Neural progenitor cell (in vitro differentiated cells): ENCODE measurements around the gene LTBP2. TPM values are rescaled to one million over a fixed set of nuclear protein-coding genes. Genes with fewer than 3 reads are reported as not detected.

ENCODE experiments used
- DNase-seq: peaks from one replicate; pipeline ENCODE4 v3.0.0-alpha.2; 2016; ENCODE audit warnings: low spot score
- H2AFZ ChIP-seq: fragments of 200-600 bp; sonication (generic); replicated peaks from 2 replicates; pipeline ENCODE4 v1.6.1; 2016; ENCODE audit warnings: antibody characterized with exemption
- H3F3A ChIP-seq: fragments of 200-600 bp; sonication (generic); 2 replicates; pipeline ENCODE4 v1.6.1; 2016; ENCODE audit warnings: antibody characterized with exemption, low read depth
- H3K27ac ChIP-seq: fragments of 200-600 bp; sonication (generic); 2 replicates; pipeline ENCODE4 v1.5.1; 2016; ENCODE audit warnings: mild to moderate bottlenecking
- H3K27me3 ChIP-seq: fragments of 200-600 bp; sonication (generic); 2 replicates; pipeline ENCODE4 v1.6.1; 2016; ENCODE audit warnings: mild to moderate bottlenecking, moderate library complexity
- H3K36me3 ChIP-seq: fragments of 200-600 bp; sonication (generic); 2 replicates; pipeline ENCODE4 v1.5.1; 2016
- H3K4me1 ChIP-seq: fragments of 200-600 bp; sonication (generic); 2 replicates; pipeline ENCODE4 v1.6.1; 2016; ENCODE audit warnings: mixed run types
- H3K4me2 ChIP-seq: fragments of 200-600 bp; sonication (generic); 2 replicates; pipeline ENCODE4 v1.6.1; 2016
- H3K4me3 ChIP-seq: fragments of 200-600 bp; sonication (generic); 2 replicates; pipeline ENCODE4 v1.5.1; 2016
- H3K79me2 ChIP-seq: fragments of 200-600 bp; sonication (generic); 2 replicates; pipeline ENCODE4 v1.6.1; 2016; ENCODE audit warnings: low read depth
- H3K9ac ChIP-seq: fragments of 200-600 bp; sonication (generic); 2 replicates; pipeline ENCODE4 v1.6.1; 2016
- H3K9me3 ChIP-seq: fragments of 200-600 bp; sonication (generic); 2 replicates; pipeline ENCODE4 v1.5.1; 2016; ENCODE audit warnings: low read depth
- H4K20me1 ChIP-seq: fragments of 200-600 bp; sonication (generic); 2 replicates; pipeline ENCODE4 v1.6.1; 2016; ENCODE audit warnings: low read depth
- H3K27ac Mint-ChIP-seq: 3 replicates; pipeline ENCODE4 v1.8.0; 2021; ENCODE audit warnings: mixed read lengths
- H3K27me3 Mint-ChIP-seq: 2 replicates; pipeline ENCODE4 v1.8.0; 2022; ENCODE audit warnings: low read depth, mild to moderate bottlenecking, inconsistent platforms, moderate library complexity, mixed read lengths; ENCODE audit not compliant: insufficient read depth
- H3K36me3 Mint-ChIP-seq: 3 replicates; pipeline ENCODE4 v1.8.0; 2021; ENCODE audit warnings: mixed read lengths
- H3K4me1 Mint-ChIP-seq: 3 replicates; pipeline ENCODE4 v1.8.0; 2021; ENCODE audit warnings: mixed read lengths
- H3K4me3 Mint-ChIP-seq: 3 replicates; pipeline ENCODE4 v1.8.0; 2021; ENCODE audit warnings: mild to moderate bottlenecking, moderate library complexity, mixed read lengths
- H3K9me3 Mint-ChIP-seq: 3 replicates; pipeline ENCODE4 v1.8.0; 2020; ENCODE audit warnings: mixed read lengths
- EZH2 ChIP-seq: fragments of 200-600 bp; sonication (generic); IDR thresholded peaks from 2 replicates; pipeline ENCODE4 v1.6.1; 2017; ENCODE audit warnings: antibody characterized with exemption, mild to moderate bottlenecking, moderate library complexity
- EZH2phosphoT487 ChIP-seq: fragments of 200-600 bp; sonication (generic); IDR thresholded peaks from 2 replicates; pipeline ENCODE4 v1.6.1; 2017; ENCODE audit warnings: antibody characterized with exemption
- total RNA-seq: library from RNA; depleted of rRNA; stranded (reverse); fragments of >200 nt; gene quantifications from 2 replicates; pipeline ENCODE4 v1.2.3, GENCODE V29; 2015; ENCODE audit warnings: low replicate concordance
- TF ChIP-seq, protein P1 (sequence below): fragments of 200-600 bp; sonication (generic); IDR thresholded peaks from 2 replicates; pipeline ENCODE4 v1.5.1; 2017; ENCODE audit warnings: antibody characterized with exemption, mild to moderate bottlenecking

LTBP2 gene
- total RNA-seq, 1 donor from 2014 or later, result 0.43 TPM

DNA sequence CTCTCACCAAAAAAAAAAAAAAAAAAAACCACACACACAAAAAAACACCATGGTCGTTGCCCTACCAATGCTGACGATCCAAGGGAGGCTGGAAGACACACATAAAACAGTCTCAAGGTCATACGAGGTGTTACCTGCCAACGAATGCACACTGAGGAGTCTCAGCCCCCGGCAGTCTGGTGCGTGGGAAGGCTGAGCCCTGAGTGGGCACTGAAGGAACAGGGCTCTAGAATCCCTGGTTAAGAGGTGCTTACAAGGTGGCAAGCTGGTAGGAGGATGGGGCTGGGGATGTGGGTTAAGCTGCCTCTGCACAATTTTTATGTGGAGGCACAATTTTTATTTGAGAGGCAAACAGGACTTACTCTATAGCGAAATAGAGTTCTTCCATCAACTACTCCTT lies 7.9 kb downstream of the LTBP2 start:
- peaks cover 3% of the 10 kb centered on the region for H3K27me3 ChIP-seq
- Mint-ChIP-seq H3K9me3 (no peaks in the 10 kb centered on the region), H3K36me3 (no peaks in the 10 kb centered on the region), H3K4me1 (no peaks in the 10 kb centered on the region), H3K27me3 (peaks cover 16% of the 10 kb centered on the region), H3K4me3 (no peak overlapping the region), H3K27ac (no peak overlapping the region)
- no peaks in the 10 kb centered on the region for H4K20me1 ChIP-seq
- H3K4me2 ChIP-seq, result no peak overlapping the region
- H3K9ac ChIP-seq, result no peak overlapping the region
- no peak overlapping the region for H3K4me3 ChIP-seq
- H2AFZ ChIP-seq, result no peak overlapping the region
- H3K79me2 ChIP-seq, result no peaks in the 10 kb centered on the region
- H3K4me1 ChIP-seq, result no peaks in the 10 kb centered on the region
- no peaks in the 10 kb centered on the region for H3K9me3 ChIP-seq
- no peak for DNase-seq
- no peaks in the 10 kb centered on the region for H3K36me3 ChIP-seq
- no peaks in the 10 kb centered on the region for H3F3A ChIP-seq
- H3K27ac ChIP-seq, result no peak overlapping the region
- no peak for TF ChIP-seq EZH2
- no peak for TF ChIP-seq EZH2phosphoT487
- TF ChIP-seq, protein P1, sequence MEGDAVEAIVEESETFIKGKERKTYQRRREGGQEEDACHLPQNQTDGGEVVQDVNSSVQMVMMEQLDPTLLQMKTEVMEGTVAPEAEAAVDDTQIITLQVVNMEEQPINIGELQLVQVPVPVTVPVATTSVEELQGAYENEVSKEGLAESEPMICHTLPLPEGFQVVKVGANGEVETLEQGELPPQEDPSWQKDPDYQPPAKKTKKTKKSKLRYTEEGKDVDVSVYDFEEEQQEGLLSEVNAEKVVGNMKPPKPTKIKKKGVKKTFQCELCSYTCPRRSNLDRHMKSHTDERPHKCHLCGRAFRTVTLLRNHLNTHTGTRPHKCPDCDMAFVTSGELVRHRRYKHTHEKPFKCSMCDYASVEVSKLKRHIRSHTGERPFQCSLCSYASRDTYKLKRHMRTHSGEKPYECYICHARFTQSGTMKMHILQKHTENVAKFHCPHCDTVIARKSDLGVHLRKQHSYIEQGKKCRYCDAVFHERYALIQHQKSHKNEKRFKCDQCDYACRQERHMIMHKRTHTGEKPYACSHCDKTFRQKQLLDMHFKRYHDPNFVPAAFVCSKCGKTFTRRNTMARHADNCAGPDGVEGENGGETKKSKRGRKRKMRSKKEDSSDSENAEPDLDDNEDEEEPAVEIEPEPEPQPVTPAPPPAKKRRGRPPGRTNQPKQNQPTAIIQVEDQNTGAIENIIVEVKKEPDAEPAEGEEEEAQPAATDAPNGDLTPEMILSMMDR, result no peak

DNA sequence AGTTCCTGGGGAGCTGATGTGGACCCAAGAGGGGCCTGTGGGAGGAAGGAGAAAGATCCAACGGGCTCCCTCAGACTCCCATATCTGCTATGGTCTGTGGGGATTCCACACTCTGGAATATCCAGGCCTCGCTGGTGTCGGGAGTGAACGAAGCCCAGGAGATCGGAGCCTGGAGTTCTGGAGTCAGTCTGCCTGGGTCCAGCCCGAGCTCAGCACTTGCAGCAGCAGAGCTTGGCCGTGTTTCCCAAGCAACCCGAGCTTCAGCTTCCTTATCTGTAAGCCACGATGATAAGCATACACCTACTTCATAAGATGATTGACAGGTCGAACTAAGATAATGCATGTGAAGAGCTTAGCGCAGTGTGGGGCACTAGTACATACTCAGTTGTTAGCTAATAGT lies 10.1 kb downstream of the LTBP2 start:
- Histone ChIP-seq H3K27ac (no peak overlapping the region), H3K36me3 (no peaks in the 10 kb centered on the region), H3K4me2 (no peak overlapping the region), H4K20me1 (no peaks in the 10 kb centered on the region), H3K4me3 (no peak overlapping the region), H3K27me3 (no peaks in the 10 kb centered on the region), H3K9ac (no peak overlapping the region), H3K9me3 (no peaks in the 10 kb centered on the region), H2AFZ (no peak overlapping the region), H3F3A (no peaks in the 10 kb centered on the region), H3K79me2 (no peaks in the 10 kb centered on the region), H3K4me1 (no peaks in the 10 kb centered on the region)
- TF ChIP-seq EZH2 (no peak), EZH2phosphoT487 (no peak)
- TF ChIP-seq, protein P1, result no peak
- Mint-ChIP-seq H3K4me3 (no peak overlapping the region), H3K27me3 (peaks cover 12% of the 10 kb centered on the region), H3K9me3 (no peaks in the 10 kb centered on the region), H3K27ac (no peak overlapping the region), H3K4me1 (no peaks in the 10 kb centered on the region), H3K36me3 (no peaks in the 10 kb centered on the region)
- no peak for DNase-seq

DNA sequence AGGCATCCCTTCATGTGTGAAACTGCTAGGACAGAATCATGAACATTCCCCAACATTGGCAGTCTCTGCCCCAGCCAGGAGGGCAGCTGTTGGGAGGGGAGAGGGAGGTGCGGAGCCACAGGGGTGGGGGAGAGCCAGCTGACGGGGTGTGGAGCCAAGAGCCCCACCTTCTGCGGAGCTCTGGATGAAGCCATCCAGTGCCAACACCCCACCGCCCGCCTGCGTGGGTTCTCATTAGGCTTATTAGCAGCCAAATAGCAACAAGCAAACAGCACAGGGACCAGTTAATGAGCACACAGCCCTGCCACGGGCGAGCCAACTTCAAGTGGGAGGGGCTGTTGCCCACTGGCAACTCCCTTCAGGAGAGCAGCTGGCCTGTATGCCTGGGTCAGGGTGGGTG lies 12.1 kb downstream of the LTBP2 start:
- Histone ChIP-seq H3K9me3 (no peaks in the 10 kb centered on the region), H3K27ac (no peak overlapping the region), H3K4me2 (no peak overlapping the region), H3K4me3 (no peak overlapping the region), H4K20me1 (no peaks in the 10 kb centered on the region), H3K79me2 (no peaks in the 10 kb centered on the region), H2AFZ (no peak overlapping the region), H3F3A (no peaks in the 10 kb centered on the region), H3K9ac (no peak overlapping the region), H3K36me3 (no peaks in the 10 kb centered on the region), H3K4me1 (no peaks in the 10 kb centered on the region), H3K27me3 (no peaks in the 10 kb centered on the region)
- Mint-ChIP-seq H3K9me3 (no peaks in the 10 kb centered on the region), H3K27me3 (peaks cover 12% of the 10 kb centered on the region), H3K4me1 (no peaks in the 10 kb centered on the region), H3K27ac (no peak overlapping the region), H3K36me3 (no peaks in the 10 kb centered on the region), H3K4me3 (no peak overlapping the region)
- TF ChIP-seq, protein P1, result no peak
- TF ChIP-seq EZH2, result no peak
- no peak for TF ChIP-seq EZH2phosphoT487
- no peak for DNase-seq
